Right lobe of liver (tissue), 4 donors: ENCODE results near the gene BIRC2.

Source experiments
- POLR2A ChIP-seq: fragments of 450-650 bp; IDR thresholded peaks from one replicate; pipeline ENCODE4 v1.6.1; 2017; ENCODE audit warnings: antibody characterized with exemption, mild to moderate bottlenecking
- TF ChIP-seq, protein P1 (sequence below), 4 donors: fragments of 200-600 bp in 3 of 4; fragments of 450-650 bp in 1 of 4; IDR thresholded peaks; one replicate each; pipeline versions ENCODE4 v1.5.1 to v1.8.0; 2016 to 2022; ENCODE audit warnings: antibody characterized with exemption in 4 of 4, mild to moderate bottlenecking in 2 of 4
- donor health status: DM: no; HTN: no; CAD: no.
- donor health status: DM: no; HTN: no; CAD: no.
- donor health status: DM: no; HTN: yes; CAD: no.

DNA sequence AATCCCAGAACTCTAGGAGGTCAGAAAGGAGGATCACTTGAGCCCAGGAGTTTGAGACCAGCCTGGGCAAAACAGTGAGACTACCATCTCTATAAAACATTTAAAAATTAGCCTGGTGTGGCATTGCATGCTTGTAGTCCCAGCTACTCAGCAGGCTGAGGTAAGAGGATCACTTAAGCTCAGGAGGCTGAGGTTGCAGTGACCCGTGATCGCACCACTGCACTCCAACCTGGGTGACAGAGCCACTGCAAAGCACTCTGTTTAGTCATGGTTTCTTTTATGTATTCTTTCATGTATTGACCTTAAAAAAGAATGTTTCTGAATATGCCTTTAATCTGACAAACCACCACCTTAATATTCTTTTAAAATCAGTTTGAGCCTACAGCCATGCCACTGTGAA lies 52.2 kb downstream of the BIRC2 start:
- TF ChIP-seq, protein P1, sequence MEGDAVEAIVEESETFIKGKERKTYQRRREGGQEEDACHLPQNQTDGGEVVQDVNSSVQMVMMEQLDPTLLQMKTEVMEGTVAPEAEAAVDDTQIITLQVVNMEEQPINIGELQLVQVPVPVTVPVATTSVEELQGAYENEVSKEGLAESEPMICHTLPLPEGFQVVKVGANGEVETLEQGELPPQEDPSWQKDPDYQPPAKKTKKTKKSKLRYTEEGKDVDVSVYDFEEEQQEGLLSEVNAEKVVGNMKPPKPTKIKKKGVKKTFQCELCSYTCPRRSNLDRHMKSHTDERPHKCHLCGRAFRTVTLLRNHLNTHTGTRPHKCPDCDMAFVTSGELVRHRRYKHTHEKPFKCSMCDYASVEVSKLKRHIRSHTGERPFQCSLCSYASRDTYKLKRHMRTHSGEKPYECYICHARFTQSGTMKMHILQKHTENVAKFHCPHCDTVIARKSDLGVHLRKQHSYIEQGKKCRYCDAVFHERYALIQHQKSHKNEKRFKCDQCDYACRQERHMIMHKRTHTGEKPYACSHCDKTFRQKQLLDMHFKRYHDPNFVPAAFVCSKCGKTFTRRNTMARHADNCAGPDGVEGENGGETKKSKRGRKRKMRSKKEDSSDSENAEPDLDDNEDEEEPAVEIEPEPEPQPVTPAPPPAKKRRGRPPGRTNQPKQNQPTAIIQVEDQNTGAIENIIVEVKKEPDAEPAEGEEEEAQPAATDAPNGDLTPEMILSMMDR (IDR thresholded peaks at IDR 0.05), result no peak
- TF ChIP-seq POLR2A, result no peak
